SK-N-SH (cell line): ENCODE data around the gene HMX2. TPM values are rescaled to one million over a fixed set of nuclear protein-coding genes. Genes with fewer than 3 reads are reported as not detected.

Experiments used
- CTCF ChIA-PET: fragments of 300-600, 350-600 bp; formaldehyde crosslinking; extraction: SDS; loops from one replicate; lab custom pipeline; 2021; lab: Yijun Ruan, JAX
- POLR2A ChIA-PET: fragments of 350-600 bp; sonication (Branson Sonifier 250); formaldehyde crosslinking; extraction: SDS; loops from one replicate; lab custom pipeline; 2020; ENCODE audit warnings: antibody characterized with exemption, inconsistent platforms; lab: Yijun Ruan, JAX
- DNase-seq: peaks from one replicate; pipeline ENCODE4 v3.0.0; 2012
- H2AFZ ChIP-seq: fragments of 200-600 bp; sonication (generic); 2 replicates; pipeline ENCODE4 v1.8.1; 2016; ENCODE audit warnings: antibody characterized with exemption, mild to moderate bottlenecking, low read depth
- H3F3A ChIP-seq: fragments of 200-600 bp; sonication (generic); replicated peaks from 2 replicates; pipeline ENCODE3; 2016; ENCODE audit warnings: antibody characterized with exemption, mild to moderate bottlenecking; ENCODE audit not compliant: insufficient read depth
- H3K27ac ChIP-seq, 2 experiments: fragments of 200-500 bp in 1 of 2; fragments of 200-600 bp in 1 of 2; sonication (Bioruptor generic) in 1 of 2; sonication (generic), shearing (Covaris generic) in 1 of 2; 2 replicates each; pipeline versions ENCODE4 v1.5.1 to v1.6.1; 2014 to 2016; ENCODE audit warnings: low read depth in 2 of 2, inconsistent platforms in 1 of 2, low read length in 1 of 2, mild to moderate bottlenecking in 1 of 2, mixed read lengths in 1 of 2
- H3K27me3 ChIP-seq: fragments of 200-600 bp; sonication (generic), shearing (Covaris generic); 2 replicates; pipeline ENCODE4 v1.6.1; 2016; ENCODE audit warnings: mixed run types; ENCODE audit not compliant: insufficient read depth
- H3K36me3 ChIP-seq, 2 experiments: fragments of 200-500 bp in 1 of 2; fragments of 200-600 bp in 1 of 2; sonication (Bioruptor generic) in 1 of 2; sonication (generic) in 1 of 2; replicated peaks in 1 of 2; 2 replicates each; pipeline versions ENCODE3 to v1.5.1; 2014 to 2016; ENCODE audit warnings: low read length in 1 of 2, mild to moderate bottlenecking in 1 of 2; ENCODE audit not compliant: insufficient read depth in 2 of 2, control insufficient read depth in 1 of 2
- H3K4me1 ChIP-seq, 2 experiments: fragments of 200-500 bp in 1 of 2; fragments of 200-600 bp in 1 of 2; sonication (Bioruptor generic) in 1 of 2; sonication (generic), shearing (Covaris generic) in 1 of 2; 2 replicates each; pipeline versions ENCODE4 v1.5.1 to v1.6.1; 2014 to 2016; ENCODE audit warnings: low read depth in 1 of 2, low read length in 1 of 2, mixed run types in 1 of 2; ENCODE audit not compliant: insufficient read depth in 2 of 2, control insufficient read depth in 1 of 2
- H3K4me2 ChIP-seq: fragments of 200-600 bp; sonication (generic), shearing (Covaris generic); 2 replicates; pipeline ENCODE4 v1.6.1; 2017; ENCODE audit warnings: mixed run types
- H3K4me3 ChIP-seq, 2 experiments: fragments of 200-500 bp in 1 of 2; fragments of 200-600 bp in 1 of 2; sonication (Bioruptor generic) in 1 of 2; sonication (generic), shearing (Covaris generic) in 1 of 2; 2 replicates each; pipeline versions ENCODE4 v1.5.1 to v1.8.1; 2014 to 2016; ENCODE audit warnings: low read depth in 2 of 2, inconsistent platforms in 1 of 2, low read length in 1 of 2, mild to moderate bottlenecking in 1 of 2, mixed read lengths in 1 of 2, moderate library complexity in 1 of 2
- H3K79me2 ChIP-seq: fragments of 200-600 bp; sonication (generic); 2 replicates; pipeline ENCODE4 v1.8.1; 2017; ENCODE audit warnings: mild to moderate bottlenecking; ENCODE audit not compliant: insufficient read depth
- H3K9ac ChIP-seq: fragments of 200-600 bp; sonication (generic); 2 replicates; pipeline ENCODE4 v1.6.1; 2017; ENCODE audit warnings: mixed run types
- H3K9me2 ChIP-seq: fragments of 200-600 bp; sonication (generic); 2 replicates; pipeline ENCODE4 v1.6.1; 2017; ENCODE audit warnings: mixed run types
- H3K9me3 ChIP-seq: fragments of 200-600 bp; sonication (generic); 2 replicates; pipeline ENCODE4 v1.6.1; 2017; ENCODE audit warnings: mixed run types, mild to moderate bottlenecking, moderate library complexity
- H4K20me1 ChIP-seq: fragments of 200-600 bp; sonication (generic); 2 replicates; pipeline ENCODE4 v1.6.1; 2017; ENCODE audit warnings: mild to moderate bottlenecking, mixed run types; ENCODE audit not compliant: insufficient read depth
- CHD2 ChIP-seq: fragments of 150-350 bp; IDR thresholded peaks from 2 replicates; pipeline ENCODE4 v1.6.1; 2018; ENCODE audit warnings: low read length; ENCODE audit not compliant: partially characterized antibody
- CTCF ChIP-seq: fragments of 200-600 bp; sonication (generic); IDR thresholded peaks from 2 replicates; pipeline ENCODE4 v1.6.1; 2017; ENCODE audit warnings: antibody characterized with exemption, mild to moderate bottlenecking, moderate library complexity
- ELF1 ChIP-seq: IDR thresholded peaks from 2 replicates; pipeline ENCODE4 v1.4.0; 2012
- EP300 ChIP-seq, 2 experiments: IDR thresholded peaks; 2 replicates each; pipeline versions ENCODE4 v1.4.0 to v1.6.1; 2012; ENCODE audit warnings: borderline replicate concordance in 1 of 2, low read depth in 1 of 2, low read length in 1 of 2
- EZH2phosphoT487 ChIP-seq: fragments of 200-600 bp; sonication (generic); IDR thresholded peaks from 2 replicates; pipeline ENCODE4 v1.6.1; 2017; ENCODE audit warnings: low read depth, mixed run types, mild to moderate bottlenecking, antibody characterized with exemption, moderate library complexity, borderline replicate concordance
- FOSL2 ChIP-seq: IDR thresholded peaks from 2 replicates; pipeline ENCODE4 v1.4.0; 2012; ENCODE audit warnings: low read depth, mild to moderate bottlenecking, moderate library complexity, borderline replicate concordance
- FOXJ3 ChIP-seq: sonication (generic); formaldehyde crosslinking; IDR thresholded peaks from 2 replicates; pipeline ENCODE4 v1.5.1; 2020; ENCODE audit warnings: mild to moderate bottlenecking, missing genetic modification reagents
- GABPA ChIP-seq: IDR thresholded peaks from 2 replicates; pipeline ENCODE4 v1.4.0; 2012; ENCODE audit warnings: low read depth, mild to moderate bottlenecking
- GATA2 ChIP-seq: sonication (generic); formaldehyde crosslinking; IDR thresholded peaks from 2 replicates; pipeline ENCODE4 v1.5.0; 2020; ENCODE audit warnings: mild to moderate bottlenecking, missing genetic modification reagents
- JUND ChIP-seq: IDR thresholded peaks from 2 replicates; pipeline ENCODE4 v1.4.0; 2012
- MEF2A ChIP-seq: IDR thresholded peaks from 2 replicates; pipeline ENCODE4 v1.4.0; 2012; ENCODE audit warnings: low read depth, borderline replicate concordance
- MXI1 ChIP-seq: IDR thresholded peaks from 2 replicates; pipeline ENCODE4 v1.6.1; 2012; ENCODE audit warnings: mild to moderate bottlenecking, low read depth, low read length, improper control_type of control experiment
- NFIC ChIP-seq: IDR thresholded peaks from 2 replicates; pipeline ENCODE4 v1.4.0; 2012; ENCODE audit warnings: borderline replicate concordance
- NRF1 ChIP-seq: IDR thresholded peaks from 2 replicates; pipeline ENCODE4 v1.6.1; 2012; ENCODE audit warnings: low read depth, mild to moderate bottlenecking, low read length
- PBX3 ChIP-seq: IDR thresholded peaks from 2 replicates; pipeline ENCODE4; 2012
- POLR2AphosphoS5 ChIP-seq: IDR thresholded peaks from 2 replicates; pipeline ENCODE4 v1.6.1; 2012; ENCODE audit warnings: low read depth, low read length
- RCOR1 ChIP-seq: fragments of 150-350 bp; IDR thresholded peaks from 2 replicates; pipeline ENCODE4 v1.6.1; 2017; ENCODE audit warnings: antibody characterized with exemption, low read length
- RFX5 ChIP-seq: IDR thresholded peaks from 2 replicates; pipeline ENCODE4 v1.6.1; 2012; ENCODE audit warnings: mild to moderate bottlenecking, improper control_type of control experiment, low read length
- RXRA ChIP-seq: IDR thresholded peaks from 2 replicates; pipeline ENCODE4 v1.4.0; 2012; ENCODE audit warnings: low read depth, mild to moderate bottlenecking, borderline replicate concordance
- SIN3A ChIP-seq: IDR thresholded peaks from 2 replicates; pipeline ENCODE4 v1.6.1; 2012; ENCODE audit warnings: low read depth, mild to moderate bottlenecking, low read length, moderate library complexity, borderline replicate concordance
- SMC3 ChIP-seq: IDR thresholded peaks from 2 replicates; pipeline ENCODE4 v1.6.1; 2012; ENCODE audit warnings: low read depth, low read length, improper control_type of control experiment
- TCF12 ChIP-seq: IDR thresholded peaks from 2 replicates; pipeline ENCODE4 v1.4.0; 2012
- YY1 ChIP-seq: IDR thresholded peaks from 2 replicates; pipeline ENCODE4 v1.4.0; 2012; ENCODE audit warnings: low read depth, mild to moderate bottlenecking
- ZBTB33 ChIP-seq: IDR thresholded peaks from 2 replicates; pipeline ENCODE4 v1.4.0; 2012; ENCODE audit warnings: low read depth, borderline replicate concordance
- WGBS: methylation state at CpG from one replicate; pipeline ENCODE4 v1.1.6; 2017; ENCODE audit warnings: low lambda C conversion rate; 5-methylcytosine and 5-hydroxymethylcytosine counted together
- polyA plus RNA-seq, 3 experiments: library from polyadenylated mRNA; depleted of rRNA; stranded (reverse); fragments of >200 nt; gene quantifications; 2 replicates each; pipeline ENCODE4 v1.2.3, GENCODE V29; 2012

The HMX2 gene
- polyA plus RNA-seq, 1 of the 3 experiments (the other 2 are of a cell fraction), result not detected

- TF ChIP-seq EZH2phosphoT487, result no peak
- TF ChIP-seq ZBTB33, result no peak
- TF ChIP-seq MXI1, result no peak
- no peak for TF ChIP-seq RFX5
- TF ChIP-seq EP300 (IDR thresholded peaks at IDR 0.05; ENCODE audit: borderline replicate concordance in 1 of 2, low read depth in 1 of 2, low read length in 1 of 2), result peak in 1 of 2 experiments; percentile 39; a peak in 1 of 4 replicates
- no peak for TF ChIP-seq MEF2A
- peak; percentile 17; the same call in 1 of the 2 replicates for TF ChIP-seq FOSL2
- no peak for TF ChIP-seq GABPA
- TF ChIP-seq RCOR1, result no peak
- TF ChIP-seq NRF1, result no peak
- no peak for TF ChIP-seq ELF1
- TF ChIP-seq SMC3, result no peak
- no peak for TF ChIP-seq YY1
- TF ChIP-seq FOXJ3, result no peak
- TF ChIP-seq POLR2AphosphoS5, result no peak
- TF ChIP-seq, all 33 proteins: peak for 5
Observed at GRCh38 chr10:123156078-123156477, 8.1 kb downstream of the HMX2 start (continued).

- 29% methylated on average over 3 of the region's 3 CpGs for WGBS
- no peak for TF ChIP-seq EZH2phosphoT487
- TF ChIP-seq GATA2 (CRISPR knock-in tag), result no peak
- no peak for TF ChIP-seq SIN3A
- TF ChIP-seq TCF12, result peak; percentile 17; the same call in 1 of the 2 replicates
- TF ChIP-seq CHD2, result no peak
- TF ChIP-seq CTCF, result no peak
- TF ChIP-seq FOSL2, result peak; percentile 47; the same call in 1 of the 2 replicates
- TF ChIP-seq RFX5, result no peak
- no peak for TF ChIP-seq RXRA
- TF ChIP-seq JUND, result peak; percentile 51
- TF ChIP-seq ZBTB33, result no peak
- TF ChIP-seq NRF1, result no peak
- TF ChIP-seq NFIC, result no peak
- no peak for TF ChIP-seq PBX3
- Histone ChIP-seq H3F3A (peaks cover 15% of the 10 kb centered on the region), H3K4me1 (peaks cover 13 to 29% of the 10 kb centered on the region in 2 experiments; a peak in 3 of 4 replicates), H3K9me2 (no peaks in the 10 kb centered on the region), H2AFZ (no peak overlapping the region), H3K9me3 (no peaks in the 10 kb centered on the region), H3K27me3 (peaks cover 5% of the 10 kb centered on the region; the same call in 1 of the 2 replicates), H3K79me2 (peaks cover 78% of the 10 kb centered on the region), H3K27ac (peak overlapping the region; percentile 40 to 81; a peak in 1 of 4 replicates), H3K4me3 (peak overlapping the region in 1 of 2 experiments; percentile 31; a peak in 1 of 4 replicates), H4K20me1 (peaks cover 68% of the 10 kb centered on the region), H3K36me3 (peaks cover 63 to 64% of the 10 kb centered on the region in 2 experiments), H3K9ac (no peak overlapping the region), H3K4me2 (peak overlapping the region; percentile 80)
- ChIA-PET POLR2A (no interaction called here), CTCF (no interaction called here)
- no peak for DNase-seq
Observed at GRCh38 chr10:123157210-123157609, 9.3 kb downstream of the HMX2 start.
